GM21528 (cell line): ENCODE data around the gene PHF21A.
"Not testable (repeated sequence)": the region's sequence is repeated elsewhere in the genome, so short reads cannot be mapped to it uniquely, and the experiment has no call there.

Experiments used
- ATAC-seq: cut with Tn5 transposase; IDR thresholded peaks from one replicate; pipeline ENCODE4 v1.9.1; 2021; ENCODE audit warnings: mild to moderate bottlenecking, moderate library complexity; ENCODE audit not compliant: unreplicated experiment, low FRiP score

The PHF21A gene

DNA sequence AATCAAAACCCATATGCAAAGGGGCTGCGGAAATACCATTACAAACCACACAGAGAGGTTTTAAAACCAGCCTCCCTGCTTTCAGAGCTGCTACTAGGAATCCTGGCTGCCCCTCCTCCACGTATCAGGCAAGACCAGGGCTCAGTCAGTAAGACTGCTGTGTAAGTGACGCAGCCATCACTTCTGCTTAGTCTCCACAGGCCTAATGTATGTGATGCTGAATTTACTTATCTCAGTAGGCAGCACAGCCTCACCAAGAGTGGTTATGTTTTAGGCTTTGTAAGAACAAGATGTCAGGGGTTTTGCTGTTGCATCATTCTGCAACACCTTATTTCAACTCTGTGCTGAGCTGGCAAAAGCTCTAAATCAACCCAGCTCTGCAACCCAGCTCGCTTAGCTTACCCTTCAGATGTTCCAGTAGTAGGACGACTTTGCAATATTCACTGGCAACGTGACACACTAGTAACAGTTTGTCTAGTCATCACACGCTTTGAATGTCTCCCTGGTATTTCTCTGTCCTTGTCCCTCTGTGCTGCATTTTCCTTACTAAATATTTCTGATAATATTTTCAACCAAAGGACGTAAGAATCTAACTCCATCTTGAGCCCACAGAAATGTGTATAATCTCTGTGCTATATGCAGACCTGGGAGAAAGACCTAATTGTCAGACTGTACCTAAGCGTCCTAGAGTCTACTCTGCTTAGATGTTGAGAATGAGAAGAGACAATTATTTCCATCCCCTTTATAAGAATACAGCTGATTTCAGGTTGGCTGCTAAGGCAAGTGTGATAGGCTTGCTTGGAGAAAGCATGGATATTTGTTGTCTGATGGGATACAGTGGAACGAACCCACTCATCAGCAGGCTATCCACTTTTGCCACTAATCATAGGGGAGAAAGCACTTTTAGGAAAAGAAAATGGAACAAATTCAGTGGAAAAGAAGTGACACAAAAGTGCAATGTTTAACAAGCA is 126.6 kb downstream of the PHF21A start:
- no peak for ATAC-seq

DNA sequence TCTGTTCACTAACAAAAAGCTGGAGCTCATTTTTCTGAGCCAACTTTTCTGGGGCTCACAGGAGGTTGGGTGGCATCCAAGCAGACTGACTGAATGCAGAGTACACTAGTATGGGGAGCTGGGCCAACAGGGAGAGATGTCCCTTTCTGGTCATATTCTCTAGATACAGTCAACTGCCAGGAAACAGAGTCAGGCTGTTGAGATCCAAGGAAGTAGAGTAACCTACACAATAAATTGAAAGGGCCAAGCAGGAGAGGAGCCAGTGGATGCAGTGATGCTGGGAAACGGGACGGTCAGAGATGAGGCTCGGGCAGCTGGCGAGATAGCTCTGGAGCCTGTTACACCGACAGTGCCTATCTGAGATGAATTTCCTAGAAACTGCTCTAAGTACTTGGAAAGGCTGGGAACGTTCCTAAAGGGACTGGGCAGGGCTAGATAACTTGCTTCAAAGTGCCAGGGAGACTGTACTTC is 127.7 kb downstream of the PHF21A start:
- ATAC-seq: no peak

DNA sequence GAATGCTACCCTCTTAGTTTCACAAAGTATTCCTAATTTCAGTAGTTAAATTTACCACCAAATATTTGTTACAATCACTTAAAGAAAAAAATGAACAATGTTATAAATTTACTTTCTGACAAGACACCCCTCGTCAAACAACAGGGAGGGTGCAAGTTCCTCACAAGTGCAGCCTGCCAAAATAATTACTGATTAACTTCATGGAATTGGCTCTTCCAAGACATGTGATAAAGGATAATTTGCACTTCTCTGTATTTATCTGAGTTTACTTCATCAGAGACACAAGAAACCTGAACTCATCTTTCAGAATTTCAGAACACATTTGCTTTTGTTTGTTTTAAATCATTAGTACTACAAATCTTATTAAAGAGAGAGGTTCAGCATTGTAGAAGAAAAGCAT is 132.3 kb downstream of the PHF21A start:
- no peak for ATAC-seq

DNA sequence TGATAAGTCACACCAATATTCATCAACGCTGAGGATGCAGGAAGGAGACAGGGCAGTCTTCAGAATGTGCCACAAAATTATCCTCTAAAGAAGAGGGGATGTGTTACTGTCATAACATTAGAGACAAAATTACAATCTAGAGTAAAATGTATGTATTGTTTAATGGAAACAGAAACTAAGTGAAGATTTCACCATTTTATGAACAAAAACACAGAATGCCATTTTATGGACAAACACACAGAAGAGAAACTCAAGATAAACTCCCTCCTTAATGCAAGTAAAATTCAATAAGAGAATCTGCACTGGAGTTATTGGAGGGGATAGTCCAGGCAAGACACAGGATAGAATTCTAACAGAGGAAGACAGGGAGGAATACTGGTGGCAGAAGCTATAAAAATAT is 136.0 kb downstream of the PHF21A start:
- ATAC-seq: no peak

DNA sequence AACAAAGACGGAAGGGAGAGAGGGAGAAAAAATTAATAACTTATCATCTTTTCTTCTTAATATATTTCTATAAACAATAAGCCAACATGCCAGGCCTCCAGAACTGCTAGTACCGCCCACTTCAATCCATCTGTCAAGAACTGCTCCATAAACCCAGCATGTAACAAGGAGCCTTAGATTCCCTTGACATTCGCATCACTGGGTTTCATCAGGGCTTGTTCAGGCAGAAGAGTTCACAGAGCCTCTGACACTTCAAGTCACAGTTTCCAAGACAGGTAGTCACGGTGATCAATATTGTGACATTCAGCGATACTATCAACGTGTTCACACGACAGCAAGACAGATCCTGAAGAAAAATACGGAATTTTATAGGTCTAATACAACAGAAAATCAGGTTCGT is 137.1 kb downstream of the PHF21A start:
- ATAC-seq: no peak

DNA sequence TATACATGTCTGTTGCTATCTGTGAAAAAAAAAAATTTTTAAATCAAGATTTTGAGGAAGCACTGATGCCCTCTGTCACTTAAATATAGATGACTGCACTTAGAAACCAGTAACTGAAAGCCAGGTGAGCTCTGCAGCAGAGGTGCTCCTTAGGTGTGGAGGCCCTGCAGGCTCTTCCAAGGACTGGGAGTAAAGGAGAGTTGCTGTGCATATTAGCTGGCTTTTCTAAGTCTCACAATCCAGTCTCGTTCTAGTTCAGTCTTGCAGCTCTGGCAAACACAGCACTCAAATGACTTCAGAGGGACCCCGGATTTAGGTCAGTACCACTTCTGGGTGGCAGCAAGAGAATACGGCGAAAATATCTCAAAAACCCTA is 137.8 kb downstream of the PHF21A start:
- no peak for ATAC-seq

DNA sequence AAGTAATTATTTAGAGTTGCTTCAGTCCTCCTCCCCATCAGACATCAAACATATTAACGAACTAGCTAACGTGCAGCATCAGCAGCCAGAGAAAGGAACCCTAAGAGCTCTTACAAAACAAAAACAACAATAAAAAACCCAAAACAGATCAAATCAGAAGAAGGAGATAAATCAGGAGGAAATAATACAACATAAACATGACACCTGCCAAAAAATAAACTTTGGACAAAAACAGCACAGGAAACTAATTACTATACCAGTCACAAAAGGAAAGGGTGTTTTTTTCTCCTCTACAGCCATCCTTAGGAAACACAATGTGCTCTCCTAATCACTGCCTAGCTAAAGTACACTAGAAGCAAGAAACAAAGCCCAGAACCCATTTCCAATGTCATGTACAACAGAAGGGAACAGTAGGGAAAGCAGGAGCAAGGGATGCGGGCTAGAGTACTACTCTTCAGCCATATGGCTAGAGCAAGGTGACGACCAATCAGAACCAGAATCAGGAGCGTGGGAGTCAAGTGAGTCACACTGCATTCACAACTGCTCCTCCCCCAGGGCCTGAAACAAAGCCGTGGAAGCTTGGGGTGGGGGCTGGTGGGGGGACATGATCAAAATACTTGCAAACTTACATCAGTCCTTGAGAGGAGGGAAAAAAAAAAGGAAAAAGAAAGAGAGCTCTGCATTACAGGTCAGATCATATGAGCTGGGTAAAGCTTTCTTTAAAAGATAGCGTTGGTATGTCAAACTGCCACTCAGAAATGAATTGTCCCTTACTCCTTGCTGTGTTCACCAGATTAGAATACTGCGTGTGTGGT is 138.4 kb downstream of the PHF21A start:
- ATAC-seq: no peak

DNA sequence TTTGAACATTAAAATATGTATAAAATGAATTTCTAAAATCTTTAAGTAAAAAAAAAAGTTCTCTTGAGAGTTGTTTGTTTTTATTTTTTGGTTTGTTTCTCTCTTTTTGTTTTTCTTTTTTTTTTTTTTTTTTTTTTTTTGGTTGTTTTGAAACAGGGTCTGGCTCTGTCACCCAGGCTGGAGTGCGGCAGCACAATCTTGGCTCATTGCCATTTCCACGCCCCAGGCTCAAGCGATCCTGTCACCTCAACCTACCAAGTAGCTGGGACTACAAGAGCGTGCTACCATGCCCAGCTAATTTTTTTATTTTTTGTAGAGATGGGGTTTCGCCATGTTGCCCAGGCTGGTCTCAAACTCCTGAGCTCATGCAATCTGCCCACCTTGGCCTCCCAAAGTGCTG is 139.4 kb downstream of the PHF21A start:
- ATAC-seq: not testable (repeated sequence)

DNA sequence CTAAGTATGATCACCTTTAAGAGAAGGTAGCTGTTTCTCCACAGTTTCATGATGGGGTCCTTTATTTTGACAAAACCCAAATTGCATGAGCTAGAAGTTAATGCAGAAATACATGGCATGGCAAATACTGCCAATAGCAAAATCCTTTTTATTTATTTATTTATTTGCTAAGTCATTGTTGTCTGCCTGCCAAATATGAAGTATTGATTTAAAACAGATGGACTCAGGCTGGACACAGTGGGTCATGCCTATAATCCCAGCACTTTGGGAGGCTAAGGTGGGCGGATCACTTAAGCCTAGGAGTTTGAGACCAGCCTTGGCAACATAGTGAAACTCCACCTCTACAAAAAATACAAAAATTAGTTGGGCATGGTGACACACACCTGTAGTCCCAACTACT is 146.4 kb downstream of the PHF21A start:
- ATAC-seq: no peak

DNA sequence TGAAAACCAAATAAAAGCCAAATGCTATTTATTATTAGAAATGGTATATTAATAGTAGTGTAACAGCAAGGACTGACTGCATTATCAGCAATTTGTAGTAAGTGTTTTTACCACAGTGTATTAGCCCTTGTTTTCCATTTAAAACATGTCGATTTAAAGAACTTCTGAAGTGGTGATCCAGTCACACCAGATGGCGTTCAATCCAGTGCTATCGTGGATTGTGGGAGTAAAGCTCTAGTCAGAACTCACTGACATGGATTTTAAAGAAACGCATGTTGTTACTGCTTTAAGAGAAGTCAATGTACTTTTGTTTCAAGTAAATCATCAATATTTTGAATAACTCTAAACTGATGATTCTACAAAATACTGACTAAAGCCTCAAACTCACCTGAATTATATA is 147.7 kb downstream of the PHF21A start:
- no peak for ATAC-seq

DNA sequence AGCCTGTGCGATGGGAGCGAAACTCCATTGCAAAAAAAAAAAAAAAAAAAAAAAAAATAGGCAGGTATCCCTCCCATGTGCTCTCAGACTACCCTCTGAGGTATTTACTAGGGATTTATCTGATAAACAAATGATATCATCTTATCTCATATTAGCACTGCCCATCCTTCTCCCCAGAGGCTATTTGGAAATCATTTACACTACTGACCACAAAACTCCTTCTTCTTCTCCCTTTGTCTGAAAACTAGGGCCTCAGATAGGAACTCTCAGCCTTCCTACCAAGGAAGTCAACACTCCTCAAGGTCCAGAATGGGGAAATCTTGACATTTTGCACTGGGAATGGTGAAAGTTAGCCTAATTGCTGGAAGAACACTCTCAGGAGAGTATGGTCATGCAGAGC is 152.4 kb downstream of the PHF21A start:
- ATAC-seq: no peak

DNA sequence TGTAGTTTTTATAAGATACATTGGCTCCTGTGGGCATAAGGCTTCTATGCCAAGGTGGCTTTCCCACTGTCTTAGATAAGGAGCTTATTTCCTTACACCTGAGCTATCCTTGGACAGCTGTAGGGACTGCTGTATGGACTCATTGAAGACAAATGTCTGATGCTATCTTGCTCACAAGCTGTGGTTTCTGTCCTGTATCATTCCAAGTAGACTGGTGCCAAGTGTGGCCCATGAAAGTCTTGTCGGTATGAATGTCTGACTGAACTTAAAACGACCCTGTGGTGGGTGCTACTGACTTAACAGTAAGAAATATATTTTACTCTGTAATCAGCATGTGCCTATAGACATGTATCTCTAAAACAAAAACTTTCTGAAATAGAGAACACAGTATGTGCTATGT is 153.7 kb downstream of the PHF21A start:
- ATAC-seq: no peak

DNA sequence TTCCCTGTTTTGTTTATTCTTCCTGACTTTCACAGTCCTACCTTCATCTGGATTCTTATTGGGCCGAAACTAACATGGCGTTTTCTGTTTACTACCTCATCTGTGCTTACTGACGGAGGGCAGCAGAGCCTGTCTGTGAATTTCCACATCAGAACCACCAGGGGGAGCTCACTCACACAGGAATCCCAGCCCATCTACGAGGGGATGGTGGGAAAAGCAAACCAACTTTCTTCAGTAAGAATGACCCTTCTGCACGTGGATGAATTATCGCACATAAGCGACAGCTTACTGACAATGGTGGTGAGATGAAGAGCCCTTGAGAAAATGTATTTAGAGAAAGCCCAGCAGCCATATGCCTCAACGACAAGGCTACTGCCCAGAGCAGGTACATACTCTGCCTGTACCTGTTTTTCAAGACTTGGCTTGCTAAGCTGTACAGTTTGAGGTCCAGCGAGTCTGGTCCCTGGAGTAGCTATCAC is 156.3 kb downstream of the PHF21A start:
- no peak for ATAC-seq

DNA sequence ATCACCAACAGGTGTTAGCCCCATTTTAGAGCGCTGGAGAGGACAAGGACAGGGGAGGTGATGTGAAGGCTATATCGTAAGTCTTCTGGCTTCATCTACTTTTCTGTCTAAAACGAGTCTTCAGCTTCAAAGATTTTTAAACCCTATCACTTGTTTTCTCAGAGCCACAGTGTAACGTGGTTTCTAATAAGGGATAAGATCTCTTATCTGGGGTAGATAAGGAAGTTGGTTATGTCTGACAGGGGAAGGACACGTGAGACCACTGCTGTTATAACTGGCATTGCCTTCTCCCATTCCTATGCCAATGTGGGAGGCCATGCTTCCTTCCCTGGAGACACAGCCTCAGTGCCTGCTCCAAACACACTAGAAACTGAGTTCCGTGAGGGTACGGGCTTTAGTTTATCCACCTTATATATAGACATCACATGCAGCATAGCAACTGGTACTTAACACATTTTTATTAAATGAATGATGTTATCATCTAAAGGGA is 159.5 kb downstream of the PHF21A start:
- no peak for ATAC-seq

DNA sequence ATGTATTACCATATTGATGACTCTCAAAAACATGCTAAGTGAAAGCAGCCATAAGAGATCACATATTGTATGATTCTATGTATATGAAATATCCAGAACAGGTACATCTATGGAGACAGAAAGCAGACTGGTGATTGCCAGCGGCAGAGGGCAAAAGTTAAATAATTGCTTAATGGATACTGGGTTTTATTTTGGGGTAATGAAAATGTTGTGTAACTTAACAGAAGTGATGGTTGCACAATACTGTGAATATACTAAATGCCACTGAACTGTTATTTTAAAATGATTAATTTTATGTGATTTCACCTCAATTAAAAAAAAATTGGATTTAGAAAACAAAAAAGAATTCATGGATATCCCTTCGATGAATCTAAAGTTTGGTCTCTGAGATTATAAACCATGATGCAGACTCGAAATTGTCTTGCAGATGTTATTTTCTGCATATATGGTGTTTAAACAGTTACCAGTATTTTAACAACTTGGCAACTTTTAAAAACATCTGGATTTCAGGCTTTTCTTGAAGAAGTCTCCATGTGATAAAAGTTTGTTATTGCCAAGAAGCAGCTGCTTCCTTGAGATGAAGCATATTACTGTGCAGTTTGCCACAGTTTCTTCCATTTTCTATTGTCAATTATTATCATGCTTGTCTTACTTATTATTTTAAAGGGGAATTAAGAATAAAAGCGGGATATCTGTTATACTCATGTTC is 160.7 kb downstream of the PHF21A start:
- no peak for ATAC-seq

DNA sequence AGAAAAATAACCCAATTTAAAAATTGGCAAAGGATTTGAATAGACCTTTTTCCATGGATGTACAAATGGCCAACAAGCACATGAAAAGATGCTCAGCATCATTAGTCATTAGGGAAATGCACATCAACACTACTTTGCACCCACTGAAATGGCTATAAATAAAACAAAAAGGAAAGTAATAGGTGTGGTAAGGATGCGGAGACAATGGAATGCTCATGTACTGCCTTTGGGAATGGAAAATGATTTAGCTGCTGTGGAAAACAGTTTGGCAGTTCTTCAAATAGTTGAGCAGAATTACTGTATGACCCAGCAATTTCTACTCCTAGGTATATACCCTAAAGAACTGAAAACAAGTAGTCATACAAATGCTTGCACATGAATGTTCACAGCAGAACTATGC is 161.4 kb downstream of the PHF21A start:
- no peak for ATAC-seq

DNA sequence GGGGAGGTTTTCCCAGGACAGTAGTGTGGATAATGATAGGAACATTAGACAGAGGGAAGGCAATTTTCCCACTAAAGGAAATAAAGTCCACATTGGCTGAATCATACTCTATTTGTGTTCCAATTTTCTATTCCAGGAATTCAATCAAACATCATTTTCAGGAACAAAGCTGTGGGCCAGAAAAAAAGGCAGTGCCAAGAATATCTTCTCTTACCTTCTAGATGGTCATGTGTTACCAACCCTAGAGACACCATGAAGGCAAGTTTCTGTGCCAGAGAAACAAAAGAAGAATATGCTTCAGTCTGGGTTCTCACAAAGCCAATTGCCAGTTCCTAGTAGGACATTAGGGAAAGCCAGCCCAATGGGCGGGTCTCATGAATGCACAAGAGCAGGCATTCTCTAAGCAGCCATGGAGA is 171.3 kb downstream of the PHF21A start:
- no peak for ATAC-seq

DNA sequence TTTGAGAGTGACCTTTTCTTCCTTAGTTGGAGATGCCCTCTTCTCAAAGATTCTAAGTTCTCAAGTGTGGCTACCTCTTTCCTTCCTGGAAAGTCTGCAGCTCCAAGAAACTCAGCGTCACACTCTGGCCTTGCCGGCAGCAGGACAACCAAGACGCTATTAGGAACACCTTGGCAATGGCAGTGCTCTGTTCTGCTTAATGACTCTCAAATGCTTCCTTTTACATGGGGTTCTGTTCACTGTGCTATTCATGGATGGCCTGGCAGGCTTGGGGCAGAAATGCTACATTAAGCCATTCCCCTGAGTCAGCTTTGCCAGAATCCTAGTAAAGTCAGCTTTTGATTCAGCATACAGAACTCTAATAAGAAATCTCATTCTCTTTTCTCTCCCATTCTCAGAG is 172.9 kb downstream of the PHF21A start:
- ATAC-seq: no peak

DNA sequence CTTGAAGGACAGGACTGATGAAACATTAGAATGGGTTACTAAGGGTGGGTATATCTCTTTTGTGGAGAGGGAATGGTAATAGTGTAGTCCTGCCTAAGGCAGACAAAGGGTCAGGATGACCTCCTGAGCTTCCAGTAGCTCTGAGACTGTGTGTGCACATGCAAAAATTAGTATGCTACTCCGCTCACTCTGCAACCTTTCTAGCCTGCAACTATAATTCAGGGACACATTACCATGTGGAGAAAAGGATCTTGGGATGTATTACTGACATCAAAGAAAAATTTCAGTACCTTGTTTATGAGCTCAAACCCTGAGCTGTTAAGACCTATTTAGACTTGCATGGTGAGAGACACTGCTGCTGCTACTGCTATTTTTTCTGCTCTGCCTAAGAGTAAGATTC is 173.4 kb downstream of the PHF21A start:
- no peak for ATAC-seq

DNA sequence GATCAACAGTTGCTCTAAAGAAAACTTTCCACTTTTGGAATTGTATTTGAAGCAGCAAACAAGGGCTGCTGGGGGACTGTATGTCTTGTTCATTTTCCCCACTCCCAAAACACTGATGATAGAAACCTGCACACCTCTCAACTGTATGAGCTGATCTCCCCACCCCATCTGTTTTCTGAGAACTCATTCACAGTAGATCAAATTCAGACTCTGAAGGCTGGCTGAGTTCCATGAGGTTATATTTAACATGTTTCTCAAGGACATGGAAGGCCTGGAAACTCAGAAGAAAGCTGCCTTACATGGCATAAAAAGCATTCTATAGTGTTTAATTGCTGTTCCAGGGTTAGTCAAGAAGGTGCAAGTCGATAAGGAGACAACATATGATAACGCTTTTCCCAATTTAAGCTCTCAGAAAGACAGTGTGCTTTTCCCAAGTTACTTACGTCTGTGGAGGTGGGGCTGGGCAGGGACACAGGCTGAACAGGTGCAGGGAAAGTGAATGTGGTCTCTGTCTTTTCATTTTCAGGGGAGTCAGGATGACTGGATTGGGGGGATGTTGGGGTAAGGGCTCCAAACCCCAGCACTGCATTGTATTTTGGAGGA is 175.8 kb downstream of the PHF21A start:
- no peak for ATAC-seq
